SH-SY5Y (cell line): ENCODE data around the gene CLMN.

Experiments
- GATA2 ChIP-seq: IDR thresholded peaks from 2 replicates; pipeline ENCODE4 v1.6.1; 2011; ENCODE audit warnings: mild to moderate bottlenecking, low read depth, low read length
- GATA3 ChIP-seq: IDR thresholded peaks from 2 replicates; pipeline ENCODE4 v1.6.1; 2011; ENCODE audit warnings: low read depth, mild to moderate bottlenecking, low read length, moderate library complexity

DNA sequence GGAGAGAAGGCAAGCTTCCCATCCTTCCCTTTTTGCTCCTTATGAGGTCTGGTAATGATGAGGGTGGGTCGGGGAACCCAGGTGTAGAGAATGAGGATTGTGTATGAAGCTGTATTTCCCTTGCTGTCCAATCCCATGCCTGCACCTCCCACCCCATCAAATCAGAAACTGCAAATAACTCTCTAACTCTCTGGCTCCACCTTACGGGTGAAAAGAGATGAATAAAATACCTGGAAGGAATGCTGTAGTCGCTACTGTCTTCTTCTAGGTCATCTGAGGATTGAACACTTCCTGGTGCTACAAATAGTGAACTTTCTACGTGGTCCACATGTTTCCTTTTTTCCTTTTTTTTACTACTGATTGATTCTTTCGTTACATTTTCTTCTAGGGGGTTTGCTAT, 123.4 kb downstream of the CLMN start:
- TF ChIP-seq GATA2 (no peak), GATA3 (no peak)
